Immature natural killer cell (primary cell): ENCODE measurements around the gene FRMPD3. TPM values are rescaled to one million over a fixed set of nuclear protein-coding genes. Genes with fewer than 3 reads are reported as not detected.

ENCODE experiments used
- DNase-seq, 3 donors: peaks; one replicate each; pipeline ENCODE4 v3.0.0; 2022; ENCODE audit warnings: mixed read lengths in 1 of 3
- H3K27ac Mint-ChIP-seq, 6 donors: one replicate each; pipeline ENCODE4 v1.8.0; 2020; ENCODE audit warnings: mixed read lengths in 6 of 6, mild to moderate bottlenecking in 5 of 6, inconsistent platforms in 4 of 6, moderate library complexity in 3 of 6
- H3K27me3 Mint-ChIP-seq, 3 donors: one replicate each; pipeline ENCODE4 v1.8.0; 2020 to 2021; ENCODE audit warnings: low read depth in 3 of 3, mild to moderate bottlenecking in 3 of 3, mixed read lengths in 3 of 3, moderate library complexity in 3 of 3, inconsistent platforms in 1 of 3
- H3K36me3 Mint-ChIP-seq, 3 donors: one replicate each; pipeline ENCODE4 v1.8.0; 2020; ENCODE audit warnings: mixed read lengths in 3 of 3, inconsistent platforms in 2 of 3, mild to moderate bottlenecking in 2 of 3
- H3K4me1 Mint-ChIP-seq, 2 donors: one replicate each; pipeline ENCODE4 v1.8.0; 2020; ENCODE audit warnings: inconsistent platforms in 2 of 2, mild to moderate bottlenecking in 2 of 2, mixed read lengths in 2 of 2, moderate library complexity in 1 of 2
- H3K4me3 Mint-ChIP-seq, 5 donors: one replicate each; pipeline ENCODE4 v1.8.0; 2020; ENCODE audit warnings: mild to moderate bottlenecking in 5 of 5, mixed read lengths in 5 of 5, inconsistent platforms in 3 of 5, moderate library complexity in 3 of 5
- H3K9me3 Mint-ChIP-seq, 6 donors: one replicate each; pipeline ENCODE4 v1.8.0; 2020; ENCODE audit warnings: mild to moderate bottlenecking in 6 of 6, mixed read lengths in 6 of 6, inconsistent platforms in 4 of 6, moderate library complexity in 3 of 6
- polyA plus RNA-seq, 3 donors: library from polyadenylated mRNA; unstranded; fragments of 300-500 nt; fragmentation: Illumina TruSeq; gene quantifications; one replicate each; pipeline ENCODE4 v1.2.3, GENCODE V29; 2021

Gene FRMPD3
- polyA plus RNA-seq: under 1 TPM in 1 of 3 donors, not detected in 2; 0.18 TPM

- peak within 1 kb of the TSS in 5 of 6 donors; percentile 68 to 93 (median 84) for H3K27ac Mint-ChIP-seq
- H3K27me3 Mint-ChIP-seq: peaks cover 11 to 20% (median 17%) of the 10 kb centered on the region in 3 donors
- peak; percentile 13 to 38 (median 24) for DNase-seq
- H3K4me3 Mint-ChIP-seq: peak within 1 kb of the TSS; percentile 87 to 96 (median 89)
- H3K9me3 Mint-ChIP-seq: no peaks in the 10 kb centered on the region
- peaks cover 8 to 35% of the 10 kb centered on the region in 2 donors for H3K4me1 Mint-ChIP-seq
- H3K36me3 Mint-ChIP-seq: no peaks in the 10 kb centered on the region
Measured at GRCh38 chrX:107448998-107449835, at the start of gene FRMPD3. TSS of gene FRMPD3 (plus strand) at chrX:107449652. CDS start at chrX:107526589, 76,937 bp downstream.

GRCh38 chrX:107420571-107420970 lies 28.9 kb upstream of the FRMPD3 start:
- DNase-seq: no peak
- H3K27ac Mint-ChIP-seq: no peak overlapping the region
- no peaks in the 10 kb centered on the region for H3K4me1 Mint-ChIP-seq
- H3K27me3 Mint-ChIP-seq: peaks cover 4 to 23% (median 6%) of the 10 kb centered on the region in 3 donors
- no peaks in the 10 kb centered on the region for H3K36me3 Mint-ChIP-seq
- no peaks in the 10 kb centered on the region for H3K9me3 Mint-ChIP-seq
- H3K4me3 Mint-ChIP-seq: no peak overlapping the region

GRCh38 chrX:107421337-107421861 lies 28.1 kb upstream of the FRMPD3 start:
- no peak overlapping the region for H3K4me3 Mint-ChIP-seq
- H3K27me3 Mint-ChIP-seq: peaks cover 4 to 20% (median 6%) of the 10 kb centered on the region in 3 donors
- no peak for DNase-seq
- H3K27ac Mint-ChIP-seq: no peak overlapping the region
- no peaks in the 10 kb centered on the region for H3K9me3 Mint-ChIP-seq
- H3K36me3 Mint-ChIP-seq: no peaks in the 10 kb centered on the region
- no peaks in the 10 kb centered on the region for H3K4me1 Mint-ChIP-seq

- Mint-ChIP-seq H3K4me3 (no peak overlapping the region), H3K9me3 (no peaks in the 10 kb centered on the region), H3K27me3 (peaks cover 1 to 16% (median 8%) of the 10 kb centered on the region in 3 donors), H3K36me3 (peaks cover 0 to 5% (median 0%) of the 10 kb centered on the region in 3 donors), H3K27ac (no peak overlapping the region), H3K4me1 (no peaks in the 10 kb centered on the region)
- DNase-seq: peak; percentile 9 to 32 (median 12)
Measured at GRCh38 chrX:107429090-107429489, 20.4 kb upstream of the FRMPD3 start.

- DNase-seq: no peak
- Mint-ChIP-seq H3K9me3 (no peaks in the 10 kb centered on the region), H3K4me3 (no peak overlapping the region), H3K27ac (no peak overlapping the region), H3K4me1 (no peaks in the 10 kb centered on the region), H3K27me3 (peaks cover 4 to 18% (median 7%) of the 10 kb centered on the region in 3 donors), H3K36me3 (peaks cover 0 to 5% (median 0%) of the 10 kb centered on the region in 3 donors)
Measured at GRCh38 chrX:107440187-107440586, 9.3 kb upstream of the FRMPD3 start.

- Mint-ChIP-seq H3K36me3 (peaks cover 0 to 5% (median 0%) of the 10 kb centered on the region in 3 donors), H3K4me1 (no peaks in the 10 kb centered on the region), H3K9me3 (no peaks in the 10 kb centered on the region), H3K4me3 (no peak overlapping the region), H3K27me3 (peaks cover 4 to 18% (median 7%) of the 10 kb centered on the region in 3 donors), H3K27ac (no peak overlapping the region)
- no peak for DNase-seq
Measured at GRCh38 chrX:107440692-107441091, 8.8 kb upstream of the FRMPD3 start.

- H3K36me3 Mint-ChIP-seq: peaks cover 0 to 3% (median 0%) of the 10 kb centered on the region in 3 donors
- no peaks in the 10 kb centered on the region for H3K9me3 Mint-ChIP-seq
Measured at GRCh38 chrX:107442914-107443527, 6.4 kb upstream of the FRMPD3 start.

GRCh38 chrX:107445146-107445545 lies 4.3 kb upstream of the FRMPD3 start:
- Mint-ChIP-seq H3K9me3 (no peaks in the 10 kb centered on the region), H3K4me3 (no peak overlapping the region), H3K36me3 (no peaks in the 10 kb centered on the region), H3K27me3 (peaks cover 4 to 11% (median 8%) of the 10 kb centered on the region in 3 donors), H3K27ac (no peak overlapping the region), H3K4me1 (peaks cover 5 to 8% of the 10 kb centered on the region in 2 donors)
- DNase-seq: no peak

More at GRCh38 chrX:107442914-107443527, 6.4 kb upstream of the FRMPD3 start:
- Mint-ChIP-seq H3K4me1 (no peaks in the 10 kb centered on the region), H3K4me3 (no peak overlapping the region), H3K27ac (no peak overlapping the region), H3K27me3 (peaks cover 4 to 16% (median 5%) of the 10 kb centered on the region in 3 donors)
- DNase-seq: no peak

- H3K9me3 Mint-ChIP-seq: no peaks in the 10 kb centered on the region
- H3K4me1 Mint-ChIP-seq: peaks cover 8 to 10% of the 10 kb centered on the region in 2 donors
- peaks cover 8 to 14% (median 13%) of the 10 kb centered on the region in 3 donors for H3K27me3 Mint-ChIP-seq
- H3K27ac Mint-ChIP-seq: no peak overlapping the region
- no peak for DNase-seq
- H3K4me3 Mint-ChIP-seq: no peak overlapping the region
- no peaks in the 10 kb centered on the region for H3K36me3 Mint-ChIP-seq
Measured at GRCh38 chrX:107445631-107446030, 3.8 kb upstream of the FRMPD3 start.

GRCh38 chrX:107447642-107448041 lies 1.8 kb upstream of the FRMPD3 start:
- H3K27me3 Mint-ChIP-seq: peaks cover 11 to 21% (median 17%) of the 10 kb centered on the region in 3 donors
- peaks cover 8 to 29% of the 10 kb centered on the region in 2 donors for H3K4me1 Mint-ChIP-seq
- DNase-seq: no peak
- no peaks in the 10 kb centered on the region for H3K9me3 Mint-ChIP-seq
- no peaks in the 10 kb centered on the region for H3K36me3 Mint-ChIP-seq
- H3K4me3 Mint-ChIP-seq: no peak overlapping the region
- no peak overlapping the region for H3K27ac Mint-ChIP-seq

- Mint-ChIP-seq H3K36me3 (no peaks in the 10 kb centered on the region), H3K4me3 (peak overlapping the region; percentile 72 to 86 (median 78)), H3K27me3 (peaks cover 11 to 23% (median 17%) of the 10 kb centered on the region in 3 donors), H3K9me3 (no peaks in the 10 kb centered on the region), H3K27ac (peak overlapping the region in 3 of 6 donors; percentile 27 to 36 (median 34)), H3K4me1 (peaks cover 8 to 35% of the 10 kb centered on the region in 2 donors)
- no peak for DNase-seq
Measured at GRCh38 chrX:107448625-107448997, 841 bp upstream of the FRMPD3 start.

GRCh38 chrX:107450823-107451509 lies 1.5 kb downstream of the FRMPD3 start:
- peak; percentile 67 to 79 (median 71) for DNase-seq

GRCh38 chrX:107451731-107452130 lies 2.3 kb downstream of the FRMPD3 start:
- Mint-ChIP-seq H3K9me3 (no peaks in the 10 kb centered on the region), H3K4me3 (peak overlapping the region; percentile 72 to 93 (median 87)), H3K27me3 (peaks cover 7 to 17% (median 17%) of the 10 kb centered on the region in 3 donors), H3K36me3 (no peaks in the 10 kb centered on the region), H3K27ac (peak overlapping the region in 5 of 6 donors; percentile 30 to 81 (median 76)), H3K4me1 (peaks cover 8 to 35% of the 10 kb centered on the region in 2 donors)
- peak; percentile 32 to 40 (median 37) for DNase-seq

More at GRCh38 chrX:107450823-107451509, 1.5 kb downstream of the FRMPD3 start:
- H3K9me3 Mint-ChIP-seq: no peaks in the 10 kb centered on the region
- H3K27ac Mint-ChIP-seq: peak overlapping the region in 5 of 6 donors; percentile 68 to 93 (median 84)
- H3K4me3 Mint-ChIP-seq: peak overlapping the region; percentile 87 to 96 (median 89)
- peaks cover 8 to 35% of the 10 kb centered on the region in 2 donors for H3K4me1 Mint-ChIP-seq
- no peaks in the 10 kb centered on the region for H3K36me3 Mint-ChIP-seq
- peaks cover 7 to 17% (median 17%) of the 10 kb centered on the region in 3 donors for H3K27me3 Mint-ChIP-seq
